COLO829 (cell line): ENCODE measurements around the gene PLA2G4B.
A peak's percentile ranks its signal among the peaks of the same experiment; 100 is the strongest.
"Not testable (repeated sequence)": the region's sequence is repeated elsewhere in the genome, so short reads cannot be mapped to it uniquely, and the experiment has no call there.

Experiments used
- DNase-seq: peaks from one replicate; pipeline ENCODE4 v3.0.0; 2012; ENCODE audit warnings: low spot score

PLA2G4B gene

GRCh38 chr15:41827880-41828806 is 10.5 kb upstream of the PLA2G4B start, which contains the start of gene JMJD7:
JMJD7 (plus strand) TSS chr15:41828092; CDS start chr15:41828125, 33 bp downstream.
- peak; percentile 96 for DNase-seq

DNA sequence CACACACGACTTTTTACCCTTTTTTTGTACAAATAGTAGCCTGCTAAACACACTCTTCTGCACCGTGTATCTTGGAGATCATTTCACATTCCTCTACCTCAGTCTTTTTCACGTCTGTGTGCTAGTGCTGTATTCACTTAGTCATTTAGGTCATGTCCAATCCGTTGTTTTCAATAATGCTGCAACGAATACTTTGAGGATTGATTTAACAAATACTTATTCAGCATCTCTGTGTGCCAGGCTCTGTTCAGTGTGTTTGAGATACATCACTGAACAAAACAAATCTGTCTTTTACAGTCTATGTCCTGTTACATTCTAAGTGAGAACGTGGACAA is 9.9 kb upstream of the PLA2G4B start:
- DNase-seq, result no peak

- DNase-seq, result no peak
These were observed 8.5 kb upstream of the PLA2G4B start for GRCh38 chr15:41829959-41830646.

DNA sequence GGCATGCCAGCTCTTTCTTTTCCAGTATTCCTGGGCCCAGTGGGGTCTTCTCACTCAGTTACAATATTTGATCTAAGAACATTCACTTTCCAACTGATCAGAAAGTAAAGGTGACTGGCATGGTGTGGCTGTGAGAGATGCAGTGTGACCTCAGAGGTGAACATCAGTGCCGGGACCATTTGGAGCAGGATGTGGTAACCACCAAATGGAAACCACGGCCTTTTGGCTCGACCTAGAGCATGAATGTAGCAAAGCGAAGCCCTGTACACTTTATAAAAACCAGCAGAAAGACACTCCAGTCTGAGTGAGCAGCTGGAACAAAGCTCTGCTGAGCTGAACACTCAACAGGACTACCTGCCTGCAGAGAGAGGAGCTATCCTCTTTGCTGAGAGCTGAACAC is 7.4 kb upstream of the PLA2G4B start:
- DNase-seq, result not testable (repeated sequence)

DNA sequence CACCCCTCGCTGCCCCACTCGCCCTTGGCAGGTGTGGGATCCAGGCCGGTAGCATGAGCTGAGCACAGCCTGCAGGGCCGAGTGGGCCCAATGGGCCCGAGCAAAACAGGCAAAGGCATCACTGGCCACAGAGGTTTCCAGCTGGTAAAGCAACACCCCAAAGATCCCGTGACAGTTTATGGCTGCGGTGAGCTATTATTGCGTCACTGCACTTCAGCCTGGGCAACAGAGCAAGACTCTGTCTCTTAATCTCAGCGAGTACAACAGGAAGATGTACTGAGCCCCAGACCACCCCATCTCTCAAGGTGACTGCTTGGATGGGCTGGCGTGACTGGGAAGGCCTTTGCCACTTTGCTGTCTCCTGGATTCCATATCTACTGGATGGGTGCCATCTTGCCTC is 6.4 kb upstream of the PLA2G4B start:
- DNase-seq, result no peak

DNA sequence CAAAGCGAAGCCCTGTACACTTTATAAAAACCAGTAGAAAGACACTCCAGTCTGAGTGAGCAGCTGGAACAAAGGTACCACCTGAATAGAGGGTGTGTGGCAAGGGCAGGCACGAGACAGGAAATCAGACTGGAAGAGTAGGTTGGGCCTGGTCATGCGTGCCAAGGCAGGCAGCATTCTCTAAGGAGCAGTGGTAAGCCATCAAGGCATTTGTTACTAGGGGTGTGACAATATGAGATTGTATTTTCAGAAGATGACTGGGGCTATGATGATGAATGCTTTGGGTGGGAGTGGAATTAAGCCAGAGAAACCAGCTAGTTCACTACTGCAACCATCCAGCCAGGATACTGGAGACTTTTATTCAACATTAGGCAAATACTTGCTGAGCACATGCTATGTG is 5.8 kb upstream of the PLA2G4B start:
- no peak for DNase-seq

GRCh38 chr15:41834096-41834495 is 4.6 kb upstream of the PLA2G4B start:
- DNase-seq, result no peak

DNA sequence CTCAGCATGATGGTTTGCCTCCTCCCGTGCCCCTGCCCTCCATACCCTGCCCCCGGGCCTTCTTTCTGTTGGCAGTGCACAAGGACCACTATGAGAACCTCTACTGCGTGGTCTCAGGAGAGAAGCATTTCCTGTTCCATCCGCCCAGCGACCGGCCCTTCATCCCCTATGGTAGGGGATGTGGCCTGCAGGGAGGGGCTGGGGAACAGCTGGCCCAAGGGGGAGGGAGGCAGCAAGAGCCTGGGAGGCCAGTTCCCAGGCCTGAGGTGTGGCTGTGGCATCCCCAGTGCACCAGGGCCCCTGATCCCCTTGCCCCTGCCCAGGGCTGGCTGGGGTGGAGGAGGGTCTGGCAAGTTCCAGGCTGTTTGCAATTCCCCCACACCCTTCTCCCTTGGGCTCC is 2.6 kb upstream of the PLA2G4B start:
- no peak for DNase-seq

- no peak for DNase-seq
These were observed 1.8 kb upstream of the PLA2G4B start for GRCh38 chr15:41836713-41837454.

DNA sequence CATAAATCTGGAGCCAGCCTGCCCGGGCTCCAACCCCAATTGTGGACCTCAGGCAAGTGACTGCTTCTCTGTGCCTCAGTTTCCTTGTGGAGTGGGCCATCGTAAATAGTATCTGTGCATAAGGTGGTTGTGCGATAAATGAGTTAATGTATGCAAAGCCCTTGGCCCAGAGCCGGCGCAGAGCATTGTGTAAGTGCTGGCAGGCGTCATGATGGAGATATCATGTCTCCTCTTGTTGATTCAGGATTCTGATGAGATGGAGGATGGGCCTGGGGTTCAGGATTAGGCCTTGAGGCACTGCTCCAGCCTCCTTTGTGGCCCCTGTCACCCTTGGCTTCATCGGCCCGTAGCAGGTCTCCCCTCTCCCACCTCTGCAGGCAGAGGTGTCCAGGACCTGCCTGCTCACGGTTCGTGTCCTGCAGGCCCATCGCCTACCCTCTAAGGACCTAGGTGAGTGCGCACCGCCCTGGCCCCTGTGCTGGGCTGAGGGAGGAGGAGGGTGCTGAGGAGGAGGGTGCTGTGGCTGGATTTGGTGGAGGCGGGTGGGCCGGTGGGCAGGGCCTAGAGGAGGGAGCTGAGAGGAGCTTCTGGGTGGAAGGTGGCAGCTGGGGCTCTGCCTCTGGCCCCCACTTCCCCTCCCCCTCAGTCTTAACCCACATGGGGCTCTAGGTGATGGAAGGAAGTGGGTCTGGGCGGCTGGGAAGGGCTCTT is 1.3 kb downstream of the PLA2G4B start:
- no peak for DNase-seq

DNA sequence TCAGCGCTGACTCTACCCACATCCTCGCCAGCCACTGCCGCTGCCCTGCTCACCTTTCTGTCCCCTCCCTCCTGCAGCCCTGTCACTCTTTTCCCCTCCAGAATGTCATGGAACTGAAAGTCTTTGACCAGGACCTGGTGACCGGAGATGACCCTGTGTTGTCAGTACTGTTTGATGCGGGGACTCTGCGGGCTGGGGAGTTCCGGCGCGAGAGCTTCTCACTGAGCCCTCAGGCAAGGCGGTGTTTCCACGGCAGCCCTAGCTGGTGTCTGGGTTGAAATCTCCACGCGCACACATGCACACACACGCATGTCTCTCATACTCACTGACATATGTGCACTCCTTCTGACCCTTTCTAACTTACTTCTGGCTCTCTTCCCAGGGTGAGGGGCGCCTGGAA is 2.0 kb downstream of the PLA2G4B start:
- no peak for DNase-seq

GRCh38 chr15:41841131-41841530 is 2.5 kb downstream of the PLA2G4B start:
- DNase-seq, result no peak

DNA sequence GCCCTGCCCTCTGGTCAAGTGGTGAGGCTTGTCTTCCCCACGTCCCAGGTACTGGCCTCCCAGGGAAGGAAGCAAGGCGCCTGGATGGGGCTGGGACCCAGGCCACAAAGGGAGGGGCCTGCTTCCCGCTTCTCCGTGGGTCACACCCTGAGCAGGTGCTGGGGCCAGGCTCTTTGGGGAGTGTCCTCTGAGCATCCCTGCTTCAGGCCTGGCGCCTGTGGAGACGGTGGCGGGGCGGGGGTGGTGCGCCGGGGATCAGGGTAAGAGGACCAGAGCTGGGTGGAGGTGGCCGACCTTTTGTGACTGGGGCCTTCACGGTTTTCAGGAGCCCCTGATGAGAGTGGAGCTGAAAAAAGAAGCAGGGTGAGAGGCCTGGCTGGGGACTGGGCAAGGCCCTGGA is 3.6 kb downstream of the PLA2G4B start:
- DNase-seq, result no peak

- no peak for DNase-seq
These were observed 4.9 kb downstream of the PLA2G4B start for GRCh38 chr15:41843571-41843970.

GRCh38 chr15:41844814-41845213 is 6.2 kb downstream of the PLA2G4B start:
- no peak for DNase-seq

DNA sequence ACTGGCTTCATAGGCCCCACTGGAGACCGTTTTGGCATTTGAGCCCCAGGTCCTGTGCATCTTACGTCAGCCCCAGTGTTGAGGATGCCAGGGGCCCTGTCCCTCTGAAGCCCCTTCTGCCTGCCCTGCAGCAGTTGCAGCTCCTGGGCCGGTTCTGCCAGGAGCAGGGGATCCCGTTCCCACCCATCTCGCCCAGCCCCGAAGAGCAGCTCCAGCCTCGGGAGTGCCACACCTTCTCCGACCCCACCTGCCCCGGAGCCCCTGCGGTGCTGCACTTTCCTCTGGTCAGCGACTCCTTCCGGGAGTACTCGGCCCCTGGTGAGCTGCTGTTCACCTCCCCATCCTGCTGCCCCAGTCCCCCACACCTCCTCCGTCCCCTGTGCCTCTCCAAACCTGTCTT is 8.6 kb downstream of the PLA2G4B start:
- DNase-seq, result no peak

DNA sequence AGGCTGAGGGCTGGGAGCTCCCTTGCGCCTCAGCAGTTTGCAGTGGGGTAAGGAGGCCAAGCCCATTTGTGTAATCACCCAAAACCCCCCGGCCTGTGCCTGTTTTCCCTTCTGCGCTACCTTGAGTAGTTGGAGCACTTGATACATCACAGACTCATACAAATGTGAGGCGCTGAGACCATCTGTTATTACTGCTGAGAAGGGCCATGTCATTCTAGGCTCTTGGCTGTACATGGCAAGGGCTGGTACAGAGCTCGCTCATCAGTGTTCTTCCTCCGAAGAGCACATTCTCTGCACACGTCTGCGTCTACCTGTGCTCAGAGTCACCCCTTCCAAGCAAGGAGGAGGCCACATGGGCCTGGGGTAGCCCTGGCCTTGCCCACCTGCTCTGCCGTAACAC is 9.3 kb downstream of the PLA2G4B start:
- DNase-seq, result no peak

GRCh38 chr15:41848631-41849030 is 10.0 kb downstream of the PLA2G4B start:
- no peak for DNase-seq

- DNase-seq, result no peak
These were observed 10.6 kb downstream of the PLA2G4B start for GRCh38 chr15:41849204-41849603.

DNA sequence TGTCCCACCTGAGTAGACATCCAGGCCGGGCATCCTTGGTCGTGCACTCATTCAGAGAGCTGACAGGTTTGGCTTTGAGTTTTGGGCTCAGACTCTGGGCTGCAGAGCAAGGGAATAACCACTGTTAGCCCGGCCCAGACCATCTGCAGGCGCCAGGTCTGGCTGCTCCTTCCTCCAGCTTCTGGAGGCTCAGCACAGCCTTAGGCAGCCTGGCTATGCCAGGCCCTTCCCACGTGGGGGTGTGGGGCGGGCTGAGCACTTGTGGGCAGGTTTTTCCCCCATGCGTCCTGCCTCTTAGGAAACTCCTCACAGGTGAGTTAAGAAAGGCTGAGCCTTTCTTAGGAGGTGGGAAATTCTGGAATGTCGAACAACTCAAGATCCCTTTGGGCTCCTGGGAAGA is 11.2 kb downstream of the PLA2G4B start:
- DNase-seq, result no peak

GRCh38 chr15:41850482-41851166 is 12.0 kb downstream of the PLA2G4B start:
- DNase-seq, result no peak

DNA sequence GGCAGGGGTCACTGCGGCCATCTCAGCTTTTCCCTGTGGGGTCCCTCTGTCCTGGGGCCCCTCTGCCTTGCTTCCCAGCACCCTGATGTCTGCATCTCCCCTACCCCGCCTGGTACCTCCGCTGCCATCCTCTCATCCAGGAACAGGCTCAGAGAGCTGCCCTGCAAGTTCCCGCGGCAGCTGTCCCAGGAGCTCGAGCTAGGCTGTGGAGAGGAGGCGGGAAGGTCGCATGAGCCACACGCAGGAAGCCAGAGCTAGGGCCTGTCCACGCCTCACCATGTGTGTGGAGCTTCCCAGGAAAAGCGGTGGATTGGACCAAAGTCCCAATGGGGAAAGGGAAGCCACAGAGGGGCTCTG is 12.5 kb downstream of the PLA2G4B start:
- no peak for DNase-seq
